Lower lobe of right lung (tissue), 2 donors: Measurements from ENCODE around the gene TEPSIN. TPM values are rescaled to one million over a fixed set of nuclear protein-coding genes. Genes with fewer than 3 reads are reported as not detected.
A peak's percentile ranks its signal among the peaks of the same experiment; 100 is the strongest.

Source experiments
- ATAC-seq, 2 donors: fragments of 200-7000 bp; cut with Tn5 transposase; one replicate each; pipeline ENCODE4 v1.9.1; 2020 to 2022; ENCODE audit warnings: mild to moderate bottlenecking in 2 of 2, moderate library complexity in 2 of 2
- DNase-seq: peaks from one replicate; pipeline ENCODE4 v3.0.0-alpha.2; 2020
- H3K27ac ChIP-seq: fragments of 200-600 bp; one replicate; pipeline ENCODE4 v1.8.0; 2022
- H3K27me3 ChIP-seq: fragments of 200-600 bp; one replicate; pipeline ENCODE4 v1.8.0; 2022; ENCODE audit warnings: low read depth
- H3K36me3 ChIP-seq: fragments of 200-600 bp; one replicate; pipeline ENCODE4 v1.8.0; 2022; ENCODE audit warnings: mild to moderate bottlenecking
- H3K4me1 ChIP-seq: fragments of 200-600 bp; one replicate; pipeline ENCODE4 v1.8.0; 2022
- H3K4me3 ChIP-seq: fragments of 200-600 bp; one replicate; pipeline ENCODE4 v1.8.0; 2022; ENCODE audit warnings: mild to moderate bottlenecking
- H3K9me3 ChIP-seq: fragments of 200-600 bp; one replicate; pipeline ENCODE4 v1.8.0; 2022
- CTCF ChIP-seq: fragments of 200-600 bp; IDR thresholded peaks from one replicate; pipeline ENCODE4 v1.8.0; 2022; ENCODE audit warnings: antibody characterized with exemption, mild to moderate bottlenecking
- intact Hi-C: fragments of 100-400 bp; cut with DNase I; formaldehyde crosslinking; loops from one replicate; pipeline ENCODE4 v1.11.0; 2022
- total RNA-seq: library from RNA; stranded (reverse); fragmentation: NEBNext Ultra II Directional; extraction: Animal tissue kit (Norgen Biotek cat#: 25700); gene quantifications from one replicate; pipeline ENCODE4 v1.2.1, GENCODE V29; 2021
- donor health status: DM: no; HTN: yes; CAD: no; lungs with severe emphysema.

The TEPSIN gene
- total RNA-seq, 1 donor from 2014 or later = 43.2 TPM

DNA sequence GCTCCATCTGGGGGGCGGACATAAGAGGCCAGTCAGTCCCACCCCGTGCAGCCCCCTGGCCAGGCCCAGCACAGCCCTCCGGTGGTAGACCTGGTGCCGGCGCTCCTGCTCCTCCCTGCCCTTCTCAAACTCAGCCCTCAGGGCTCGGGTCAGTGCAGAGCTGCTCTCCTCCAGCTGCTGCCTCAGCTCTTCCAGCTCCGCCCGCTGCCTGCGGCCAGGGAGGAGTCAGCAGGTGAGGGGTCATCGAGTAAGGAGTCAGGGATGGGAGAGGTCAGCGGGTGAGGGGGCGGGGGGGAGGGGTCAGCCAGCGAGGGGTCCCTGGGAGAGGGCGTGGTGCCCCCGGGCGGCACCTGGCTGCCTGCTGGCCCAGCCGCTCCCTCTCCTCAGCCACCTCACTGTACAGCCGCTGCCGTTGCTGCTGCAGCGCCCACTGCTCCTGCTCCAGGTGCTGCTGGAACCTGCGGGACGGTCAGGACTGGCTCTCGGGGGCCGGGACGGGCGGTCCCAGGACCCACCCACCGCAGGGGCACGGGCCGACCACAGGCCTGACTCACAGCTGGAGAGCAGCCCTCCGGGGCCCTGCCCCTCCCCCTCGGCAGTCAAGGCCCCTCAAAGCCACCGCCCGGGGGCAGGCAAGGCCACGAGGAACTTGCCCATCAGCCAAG lies 46.3 kb downstream of the TEPSIN start:
- H3K4me3 ChIP-seq = no peak overlapping the region
- H3K27me3 ChIP-seq = no peaks in the 10 kb centered on the region
- TF ChIP-seq CTCF = no peak
- no peak overlapping the region for H3K27ac ChIP-seq
- DNase-seq (no peak), ATAC-seq (no peak)
- H3K9me3 ChIP-seq = no peaks in the 10 kb centered on the region
- H3K4me1 ChIP-seq = peaks cover 8% of the 10 kb centered on the region
- H3K36me3 ChIP-seq = peaks cover 9% of the 10 kb centered on the region
- intact Hi-C loops = no loop called here

DNA sequence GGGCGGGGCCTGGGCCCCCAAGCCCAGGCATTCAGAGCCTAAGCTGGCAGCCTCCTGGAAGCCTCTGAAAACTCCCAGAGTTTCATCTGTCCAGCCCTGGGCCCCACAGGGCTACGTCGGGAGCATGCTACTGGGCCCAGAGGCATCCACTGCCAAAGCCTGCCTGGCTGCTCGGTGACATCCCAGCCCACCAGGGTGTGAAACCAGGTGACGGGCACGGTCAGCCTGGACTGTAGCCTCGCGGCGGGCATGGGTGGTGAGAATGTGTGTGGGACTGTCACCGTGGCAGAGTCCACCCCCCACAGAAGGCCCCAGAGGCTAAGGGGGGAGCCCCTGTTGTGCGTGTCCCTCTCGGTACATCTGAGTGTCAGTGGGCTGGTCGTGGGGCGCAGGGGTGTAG lies 47.2 kb downstream of the TEPSIN start:
- H3K36me3 ChIP-seq = peaks cover 9% of the 10 kb centered on the region
- intact Hi-C loops = no loop called here
- H3K27me3 ChIP-seq = no peaks in the 10 kb centered on the region
- no peak for ATAC-seq
- DNase-seq = no peak
- H3K4me1 ChIP-seq = peaks cover 4% of the 10 kb centered on the region
- no peak overlapping the region for H3K4me3 ChIP-seq
- H3K9me3 ChIP-seq = no peaks in the 10 kb centered on the region
- no peak overlapping the region for H3K27ac ChIP-seq
- no peak for TF ChIP-seq CTCF

DNA sequence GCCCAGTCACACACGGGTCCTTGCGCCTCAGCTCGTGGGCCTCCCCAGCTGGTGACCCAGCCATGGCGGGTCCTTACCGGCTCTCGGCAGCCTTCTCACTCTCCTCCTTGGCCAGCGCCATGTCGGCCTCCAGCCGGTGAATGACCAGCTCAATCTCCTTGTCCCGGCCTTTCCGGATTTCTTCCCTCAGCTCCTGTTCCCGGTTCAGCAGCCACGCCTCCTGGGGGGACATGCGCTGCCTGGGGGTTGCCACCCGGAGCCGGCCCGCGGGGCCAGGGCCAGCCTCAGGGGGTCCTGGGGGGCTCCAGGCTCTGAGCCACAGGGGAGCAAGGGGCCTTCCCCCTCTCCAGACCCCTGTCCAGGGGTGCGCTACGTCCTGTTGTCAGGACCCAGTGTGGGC lies 47.7 kb downstream of the TEPSIN start:
- H3K4me3 ChIP-seq = no peak overlapping the region
- intact Hi-C loops = no loop called here
- no peaks in the 10 kb centered on the region for H3K9me3 ChIP-seq
- TF ChIP-seq CTCF = no peak
- no peaks in the 10 kb centered on the region for H3K27me3 ChIP-seq
- ATAC-seq (no peak), DNase-seq (no peak)
- no peak overlapping the region for H3K27ac ChIP-seq
- no peaks in the 10 kb centered on the region for H3K4me1 ChIP-seq
- peaks cover 9% of the 10 kb centered on the region for H3K36me3 ChIP-seq

GRCh38 chr17:81190591-81190990 lies 48.3 kb downstream of the TEPSIN start:
- Histone ChIP-seq H3K36me3 (peaks cover 9% of the 10 kb centered on the region), H3K9me3 (no peaks in the 10 kb centered on the region), H3K27ac (no peak overlapping the region), H3K27me3 (no peaks in the 10 kb centered on the region), H3K4me1 (no peaks in the 10 kb centered on the region), H3K4me3 (no peak overlapping the region)
- TF ChIP-seq CTCF = no peak
- intact Hi-C loops = no loop called here
- no peak for ATAC-seq
- DNase-seq = no peak

DNA sequence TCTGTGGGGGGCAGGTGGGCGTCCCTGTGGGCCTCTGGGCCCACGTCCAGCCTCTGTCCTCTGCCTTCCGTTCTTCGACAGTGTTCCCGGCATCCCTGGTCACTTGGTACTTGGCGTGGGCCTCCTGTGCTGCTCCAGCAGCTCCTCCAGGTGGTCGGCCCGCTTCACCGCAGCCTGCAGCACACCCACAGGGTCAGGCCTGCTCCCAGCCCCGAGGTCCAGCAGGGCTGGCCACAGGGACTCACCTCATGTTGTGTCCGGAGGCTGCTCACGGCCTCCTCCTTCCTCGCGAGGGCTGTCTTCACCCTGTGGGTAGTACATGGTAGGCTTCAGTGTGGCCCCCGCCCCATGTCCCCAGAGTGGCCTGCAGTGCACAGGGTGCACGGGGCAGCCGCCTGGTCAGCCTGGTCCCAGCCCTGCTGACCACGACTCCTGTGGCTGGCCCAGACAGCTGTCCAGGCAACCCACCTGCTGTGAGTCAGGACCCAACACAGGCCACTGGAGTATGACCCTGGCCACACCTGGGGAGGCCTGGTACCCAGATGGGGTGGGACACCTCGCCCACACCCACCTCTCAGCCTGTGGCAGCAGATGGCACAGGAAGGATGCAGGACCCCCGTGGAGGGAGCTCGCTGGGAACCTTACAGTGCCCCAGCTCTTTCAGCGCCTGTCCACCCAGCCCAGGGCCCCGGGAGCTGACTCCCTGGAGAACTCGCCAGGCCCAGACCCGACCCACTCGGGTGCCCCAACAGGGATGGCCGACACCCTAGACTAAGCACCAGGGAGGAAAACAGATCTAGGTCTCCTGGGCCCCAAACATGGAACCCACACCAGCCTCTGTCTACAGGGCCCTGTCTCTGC lies 49.0 kb downstream of the TEPSIN start:
- H3K9me3 ChIP-seq = no peaks in the 10 kb centered on the region
- peaks cover 6% of the 10 kb centered on the region for H3K36me3 ChIP-seq
- H3K27ac ChIP-seq = no peak overlapping the region
- H3K4me3 ChIP-seq = no peak overlapping the region
- intact Hi-C loops = no loop called here
- H3K4me1 ChIP-seq = no peaks in the 10 kb centered on the region
- DNase-seq = no peak
- no peak for ATAC-seq
- peak; percentile 13 for TF ChIP-seq CTCF
- no peaks in the 10 kb centered on the region for H3K27me3 ChIP-seq
